CD4-positive, alpha-beta T cell treated with Interleukin-17A for 4 hours (primary cell): Measurements from ENCODE around the gene CBFA2T2.
"Not testable (repeated sequence)": the region's sequence is repeated elsewhere in the genome, so short reads cannot be mapped to it uniquely, and the experiment has no call there.

Source experiments
- DNase-seq: peaks from one replicate; pipeline ENCODE4 v3.0.0-alpha.2; 2020; ENCODE audit warnings: mixed read lengths

The CBFA2T2 gene

GRCh38 chr20:33508015-33508414, 18.1 kb downstream of the CBFA2T2 start:
- not testable (repeated sequence) for DNase-seq

- not testable (repeated sequence) for DNase-seq
Measured at GRCh38 chr20:33509057-33509456, 19.2 kb downstream of the CBFA2T2 start.

GRCh38 chr20:33511876-33512275, 22.0 kb downstream of the CBFA2T2 start:
- DNase-seq: not testable (repeated sequence)

- no peak for DNase-seq
Measured at GRCh38 chr20:33515569-33516216, 25.8 kb downstream of the CBFA2T2 start.

GRCh38 chr20:33516882-33517281, 27.0 kb downstream of the CBFA2T2 start:
- no peak for DNase-seq

- no peak for DNase-seq
Measured at GRCh38 chr20:33518071-33518470, 28.2 kb downstream of the CBFA2T2 start.

- no peak for DNase-seq
Measured at GRCh38 chr20:33521461-33521860, 31.6 kb downstream of the CBFA2T2 start.

- DNase-seq: peak; percentile 9
Measured at GRCh38 chr20:33522256-33522820, 32.4 kb downstream of the CBFA2T2 start.

GRCh38 chr20:33524261-33524660, 34.4 kb downstream of the CBFA2T2 start:
- DNase-seq: no peak

GRCh38 chr20:33526769-33527168, 36.9 kb downstream of the CBFA2T2 start:
- DNase-seq: no peak

GRCh38 chr20:33531047-33531877, 41.4 kb downstream of the CBFA2T2 start:
- DNase-seq: no peak

GRCh38 chr20:33531885-33532284, 42.0 kb downstream of the CBFA2T2 start:
- no peak for DNase-seq

GRCh38 chr20:33532753-33533459, 43.0 kb downstream of the CBFA2T2 start:
- DNase-seq: no peak

- DNase-seq: not testable (repeated sequence)
Measured at GRCh38 chr20:33535717-33536116, 45.8 kb downstream of the CBFA2T2 start.

GRCh38 chr20:33537608-33538007, 47.7 kb downstream of the CBFA2T2 start:
- DNase-seq: no peak

GRCh38 chr20:33539129-33539528, 49.2 kb downstream of the CBFA2T2 start:
- no peak for DNase-seq

- DNase-seq: no peak
Measured at GRCh38 chr20:33540427-33540826, 50.5 kb downstream of the CBFA2T2 start.

GRCh38 chr20:33541074-33541473, 51.2 kb downstream of the CBFA2T2 start:
- no peak for DNase-seq

- DNase-seq: no peak
Measured at GRCh38 chr20:33541797-33542196, 51.9 kb downstream of the CBFA2T2 start.

- DNase-seq: no peak
Measured at GRCh38 chr20:33545763-33546162, 55.9 kb downstream of the CBFA2T2 start.

GRCh38 chr20:33549229-33549999, 59.5 kb downstream of the CBFA2T2 start:
- no peak for DNase-seq

GRCh38 chr20:33551778-33552177, 61.9 kb downstream of the CBFA2T2 start:
- no peak for DNase-seq
